ENCODE measurements around the gene GPR65.
A peak's percentile ranks its signal among the peaks of the same experiment; 100 is the strongest.

Gene GPR65

GRCh38 chr14:88005978-88006851 lies 1.3 kb downstream of the GPR65 start:
- no peak for DNase-seq

GRCh38 chr14:88007608-88008007 lies 2.7 kb downstream of the GPR65 start:
- DNase-seq = no peak

GRCh38 chr14:88008039-88008742 lies 3.3 kb downstream of the GPR65 start:
- DNase-seq = no peak

GRCh38 chr14:88009486-88009885 lies 4.6 kb downstream of the GPR65 start:
- DNase-seq = no peak

GRCh38 chr14:88010331-88010730 lies 5.4 kb downstream of the GPR65 start:
- no peak for DNase-seq

- no peak for DNase-seq
These were observed 7.6 kb downstream of the GPR65 start for GRCh38 chr14:88012495-88012894.

GRCh38 chr14:88013750-88014349 lies 8.9 kb downstream of the GPR65 start:
- DNase-seq = peak; percentile 52

GRCh38 chr14:88016768-88017167 lies 11.8 kb downstream of the GPR65 start:
- no peak for DNase-seq

GRCh38 chr14:88017535-88017934 lies 12.6 kb downstream of the GPR65 start:
- DNase-seq = no peak

GRCh38 chr14:88023658-88024187 lies 18.8 kb downstream of the GPR65 start:
- DNase-seq = no peak

- peak; percentile 91 for DNase-seq
These were observed 19.5 kb downstream of the GPR65 start for GRCh38 chr14:88024252-88025086.

GRCh38 chr14:88025313-88025712 lies 20.4 kb downstream of the GPR65 start:
- DNase-seq = no peak

- no peak for DNase-seq
These were observed 22.0 kb downstream of the GPR65 start for GRCh38 chr14:88026890-88027289.

GRCh38 chr14:88029500-88029899 lies 24.6 kb downstream of the GPR65 start:
- DNase-seq = no peak

- no peak for DNase-seq
These were observed 25.1 kb downstream of the GPR65 start for GRCh38 chr14:88030079-88030478.

GRCh38 chr14:88030892-88031291 lies 26.0 kb downstream of the GPR65 start:
- DNase-seq = no peak

GRCh38 chr14:88032373-88032772 lies 27.4 kb downstream of the GPR65 start:
- no peak for DNase-seq

GRCh38 chr14:88034076-88034475 lies 29.1 kb downstream of the GPR65 start:
- DNase-seq = no peak

GRCh38 chr14:88036422-88036821 lies 31.5 kb downstream of the GPR65 start:
- no peak for DNase-seq

GRCh38 chr14:88037325-88037724 lies 32.4 kb downstream of the GPR65 start:
- DNase-seq = no peak

GRCh38 chr14:88039197-88039596 lies 34.3 kb downstream of the GPR65 start:
- no peak for DNase-seq

GRCh38 chr14:88040146-88040545 lies 35.2 kb downstream of the GPR65 start:
- DNase-seq = no peak
